Activated CD8-positive, alpha-beta memory T cell treated with anti-CD3 and anti-CD28 coated beads, Interleukin-2, amount 50 U/mL, for 4 hours (primary cell): ENCODE measurements around the gene AEBP2.
"Not testable (repeated sequence)": the region's sequence is repeated elsewhere in the genome, so short reads cannot be mapped to it uniquely, and the experiment has no call there.

Source experiments
- DNase-seq: peaks from one replicate; pipeline ENCODE4 v3.0.0-alpha.2; 2020

AEBP2 gene

DNA sequence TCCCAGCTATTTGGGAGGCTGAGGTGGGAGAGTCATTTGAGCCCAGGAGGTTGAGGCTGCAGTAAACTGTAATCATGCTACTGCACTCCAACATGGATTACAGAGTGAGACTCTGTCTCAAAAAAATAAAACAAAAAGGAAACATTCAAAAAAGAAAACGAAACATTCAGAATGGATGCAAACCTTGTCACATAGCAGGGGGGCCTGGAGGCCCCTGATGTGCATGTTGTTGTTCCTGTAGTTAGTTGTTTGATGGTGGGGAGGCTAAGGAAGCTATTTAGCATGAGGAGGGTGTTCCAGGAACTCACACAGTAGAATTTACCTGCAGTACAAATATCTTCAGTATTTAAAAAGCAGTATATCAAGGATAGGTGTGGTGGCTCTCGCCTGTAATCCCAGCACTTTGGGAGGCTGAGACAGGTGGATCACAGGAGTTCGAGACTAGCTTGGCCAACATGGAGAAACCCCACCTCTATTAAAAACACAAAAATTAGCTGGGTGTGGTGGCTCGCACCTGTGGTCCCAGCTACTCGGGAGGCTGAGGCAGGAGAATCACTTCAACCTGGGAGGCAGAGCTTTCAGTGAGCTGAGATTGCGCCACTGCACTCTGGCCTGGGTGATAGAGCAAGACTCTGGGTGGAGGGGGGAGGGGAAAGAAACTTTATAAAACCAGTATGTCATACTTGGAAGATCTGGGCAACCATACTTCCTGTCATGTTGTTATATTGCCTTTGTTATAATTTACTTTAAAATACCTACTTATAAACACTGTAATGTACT, 17.6 kb upstream of the AEBP2 start:
- DNase-seq: no peak

DNA sequence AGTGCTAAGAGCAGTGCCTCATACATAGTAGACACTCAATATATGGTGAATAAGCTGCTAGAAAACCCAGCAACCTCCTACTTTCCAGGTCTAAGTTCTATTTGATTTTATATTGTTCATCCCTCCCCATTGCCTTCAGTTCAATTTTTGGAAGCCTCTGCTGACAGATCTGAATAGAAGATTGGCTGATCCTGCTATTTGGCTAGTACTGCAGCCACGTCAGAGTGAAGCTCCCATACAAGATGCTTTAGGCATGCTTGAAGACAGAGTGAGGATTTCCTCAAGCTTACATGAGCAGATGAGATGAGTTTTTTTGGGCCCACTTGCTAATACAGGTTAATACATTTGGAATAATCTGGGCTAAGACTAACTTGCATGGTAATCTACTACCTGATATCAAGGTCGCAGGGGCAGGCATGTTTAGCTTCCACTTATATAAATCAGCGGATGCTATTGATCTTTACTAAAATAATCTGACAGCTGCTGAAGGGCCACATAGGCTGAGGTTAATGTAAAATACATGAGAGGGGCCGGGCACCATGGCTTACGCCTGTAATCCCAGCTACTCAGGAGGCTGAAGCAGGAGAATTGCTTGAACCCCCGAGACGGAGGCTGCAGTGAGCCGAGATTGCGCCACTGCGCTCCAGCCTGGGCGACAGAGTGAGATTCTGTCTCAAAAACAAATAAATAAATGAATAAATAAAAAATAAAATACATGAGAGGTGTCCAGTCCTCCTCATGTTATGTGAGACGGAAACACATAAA, 15.9 kb upstream of the AEBP2 start:
- DNase-seq: no peak

DNA sequence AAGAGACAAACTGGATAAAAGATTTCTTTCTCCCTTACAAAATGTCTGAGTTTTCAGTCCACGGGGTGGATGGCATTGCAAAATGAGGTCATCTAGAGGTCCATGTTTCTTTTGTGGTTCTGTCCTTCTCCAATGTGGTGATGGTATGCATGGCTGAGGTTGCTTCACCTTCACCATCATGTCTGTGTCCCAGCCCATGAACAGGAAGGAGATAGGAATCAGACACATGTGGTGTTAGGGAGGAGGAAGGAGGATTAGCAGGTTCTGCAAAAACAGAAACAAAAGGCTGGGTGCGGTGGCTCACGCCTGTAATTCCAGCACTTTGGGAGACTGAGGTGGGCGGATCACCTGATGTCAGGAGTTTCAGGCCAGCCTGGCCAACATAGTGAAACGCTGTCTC, 11.0 kb upstream of the AEBP2 start:
- DNase-seq: no peak

DNA sequence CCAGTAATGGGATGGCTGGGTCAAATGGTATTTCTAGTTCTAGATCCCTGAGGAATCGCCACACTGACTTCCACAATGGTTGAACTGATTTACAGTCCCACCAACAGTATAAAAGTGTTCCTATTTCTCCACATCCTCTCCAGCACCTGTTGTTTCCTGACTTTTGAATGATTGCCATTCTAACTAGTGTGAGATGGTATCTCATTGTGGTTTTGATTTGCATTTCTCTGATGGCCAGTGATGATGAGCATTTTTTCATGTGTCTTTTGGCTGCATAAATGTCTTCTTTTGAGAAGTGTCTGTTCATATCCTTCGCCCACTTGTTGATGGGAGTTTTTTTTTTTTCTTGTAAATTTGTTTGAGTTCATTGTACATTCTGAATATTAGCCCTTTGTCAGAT, 9.8 kb upstream of the AEBP2 start:
- not testable (repeated sequence) for DNase-seq

DNA sequence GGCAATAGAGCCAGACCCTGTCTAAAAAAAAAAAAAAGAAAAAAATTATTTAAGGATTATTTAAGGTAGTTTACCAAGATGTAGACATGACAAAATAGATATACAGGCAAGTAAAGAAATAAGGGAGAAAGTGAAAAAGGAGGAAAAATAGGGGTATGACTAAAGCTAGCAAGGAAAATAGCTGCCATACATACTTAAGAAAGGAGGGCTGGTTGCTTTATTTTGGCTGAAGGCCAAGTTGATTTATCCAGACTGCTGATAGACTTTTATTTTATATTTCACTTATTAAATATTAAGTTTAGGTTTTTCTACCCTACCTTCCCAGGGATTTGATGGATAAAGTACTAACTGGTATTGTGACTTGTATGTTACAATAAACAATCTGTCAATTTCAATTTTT, 8.3 kb upstream of the AEBP2 start:
- no peak for DNase-seq

DNA sequence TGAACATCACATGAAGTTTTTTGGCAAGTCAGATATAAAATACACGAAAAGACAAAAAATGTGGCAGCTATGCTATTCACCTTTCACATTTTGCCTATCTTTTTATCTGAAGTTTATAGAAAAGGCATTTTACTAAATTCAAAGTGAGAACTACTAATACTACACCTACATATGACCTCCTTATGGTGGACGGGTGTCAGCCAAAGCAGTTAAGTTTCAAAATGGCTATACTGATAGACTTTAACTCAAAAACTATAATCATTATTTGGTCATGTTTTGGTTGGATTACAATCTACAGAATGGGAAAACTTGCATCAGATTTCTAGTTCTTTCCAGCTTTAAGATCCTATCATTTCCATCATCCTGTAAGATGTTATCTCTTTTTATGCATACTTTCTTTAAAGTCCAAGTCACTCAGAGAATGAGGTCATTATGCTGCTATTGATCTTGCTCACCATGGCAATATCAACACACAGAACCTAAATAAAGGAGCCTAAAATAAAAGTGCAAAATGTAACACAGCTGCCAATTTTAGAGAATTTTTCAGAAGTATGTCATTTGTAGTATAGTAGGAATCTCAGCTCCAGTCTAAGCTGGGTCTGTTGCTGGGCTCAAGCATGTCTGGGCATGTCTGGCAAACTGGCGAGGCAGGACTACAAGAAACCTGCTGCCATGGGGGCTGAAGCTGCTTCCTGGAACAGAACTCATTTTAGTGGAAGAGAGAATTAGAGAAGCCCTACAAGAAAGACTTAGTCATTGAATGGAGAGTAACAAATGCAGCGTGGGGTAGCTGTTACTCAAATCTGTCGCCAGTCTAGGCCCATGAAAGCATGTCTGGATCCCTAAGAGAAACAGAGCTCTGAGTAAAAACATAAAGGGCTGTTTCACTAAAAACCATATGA, 7.6 kb upstream of the AEBP2 start:
- DNase-seq: no peak

DNA sequence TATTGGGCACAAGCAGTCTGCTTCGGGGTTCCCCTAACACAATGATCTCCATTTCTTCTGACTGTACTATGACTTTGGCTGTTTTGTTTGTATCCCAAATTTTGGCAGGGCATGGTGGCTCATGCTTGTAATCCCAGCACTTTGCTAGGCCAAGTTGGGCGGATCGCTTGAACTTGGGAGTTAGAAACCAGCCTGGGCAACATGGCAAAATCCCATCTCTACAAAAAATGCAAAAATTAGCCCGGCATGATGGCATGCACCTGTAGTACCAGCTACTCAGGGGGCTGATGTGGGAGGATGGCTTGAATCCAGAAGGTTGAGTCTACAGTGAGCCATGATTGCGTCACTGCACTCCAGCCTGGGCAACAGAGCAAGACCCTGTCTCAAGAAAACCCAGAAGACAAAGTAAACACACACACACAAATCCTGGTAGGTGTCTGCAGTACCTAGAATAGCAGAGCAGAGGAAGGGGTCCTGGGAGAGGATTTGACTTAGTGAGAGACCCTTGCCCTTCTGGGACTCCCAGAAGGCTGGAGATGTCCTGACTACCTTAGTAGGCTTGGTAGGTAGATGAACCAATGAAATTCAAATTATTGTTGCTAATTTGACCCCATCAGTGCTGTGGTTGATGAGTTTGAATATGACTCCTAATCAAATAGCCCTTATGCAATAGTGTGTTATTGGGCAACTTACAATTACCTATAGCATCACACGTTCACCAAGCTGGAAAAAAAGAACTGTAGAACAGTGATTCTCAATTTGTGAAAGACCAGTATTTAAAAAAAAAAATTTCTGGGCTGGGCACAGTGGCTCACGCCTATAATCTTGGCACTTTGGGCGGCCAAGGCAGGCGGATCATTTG, 6.8 kb upstream of the AEBP2 start:
- DNase-seq: no peak

DNA sequence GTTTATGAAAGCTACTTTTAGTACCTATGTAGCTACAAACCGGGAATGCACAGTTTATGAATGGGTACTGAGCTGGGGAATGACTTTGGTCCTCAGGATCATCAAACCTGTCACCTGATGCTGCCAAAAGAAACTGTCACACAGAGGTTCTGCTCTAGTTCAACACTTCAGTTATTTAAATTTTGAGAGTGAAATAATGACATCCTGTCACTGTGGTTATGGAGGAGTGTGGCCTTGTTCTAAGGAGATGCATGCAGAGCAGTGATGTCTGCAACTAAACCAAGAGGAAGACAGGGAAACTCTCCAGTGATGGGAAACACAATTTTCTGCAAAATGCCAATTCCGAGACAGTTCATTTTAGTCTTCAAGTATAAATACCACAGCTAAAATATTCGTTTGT, 4.8 kb upstream of the AEBP2 start:
- DNase-seq: no peak

DNA sequence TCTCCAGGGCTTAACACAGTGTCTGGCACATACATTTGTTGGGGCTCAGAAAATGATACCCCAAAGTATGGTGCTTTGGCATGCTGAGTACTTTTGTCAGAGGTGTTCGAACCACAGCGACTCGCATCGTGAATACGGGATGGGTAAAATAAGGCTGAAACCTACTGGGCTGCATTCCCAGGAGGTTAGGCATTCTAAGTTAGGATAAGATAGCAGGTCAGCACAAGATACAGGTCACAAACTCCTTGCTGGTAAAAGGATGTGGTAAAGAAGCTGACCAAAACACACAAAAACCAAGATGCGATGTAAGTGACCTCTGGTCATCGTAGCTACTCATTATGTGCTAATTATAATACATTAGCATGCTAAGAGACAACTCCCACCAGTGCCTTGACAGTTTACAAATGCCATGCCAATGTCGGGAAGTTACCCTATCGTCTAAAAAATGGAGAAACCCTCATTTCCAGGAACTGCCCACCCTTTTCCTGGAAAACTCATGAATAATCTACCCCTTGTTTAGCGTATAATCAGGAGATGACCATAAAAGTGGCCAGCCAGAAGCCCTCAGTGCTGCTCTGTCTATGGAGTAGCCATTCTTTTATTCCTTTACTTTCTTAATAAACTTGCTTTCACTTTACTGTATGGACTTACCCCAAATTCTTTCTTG, 3.3 kb upstream of the AEBP2 start:
- no peak for DNase-seq

DNA sequence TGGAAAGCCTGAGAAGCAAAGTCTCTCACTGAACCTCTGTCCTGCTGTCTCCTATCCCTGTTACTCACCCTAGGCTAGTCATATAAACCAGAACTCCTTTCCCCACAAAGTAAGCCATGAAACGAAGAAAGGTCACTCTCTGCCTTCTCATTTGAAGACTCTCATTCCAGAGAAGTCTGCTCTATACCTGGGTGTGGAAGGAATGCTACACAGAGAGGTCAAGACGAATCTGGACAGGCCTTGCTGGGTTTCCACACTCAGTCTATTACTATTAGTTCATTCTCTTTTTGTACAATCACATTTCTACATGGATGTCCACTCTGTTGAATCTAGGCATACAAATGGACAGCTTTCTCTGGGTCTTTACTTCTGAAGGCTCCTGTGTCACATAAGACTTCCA, 2.4 kb upstream of the AEBP2 start:
- no peak for DNase-seq

DNA sequence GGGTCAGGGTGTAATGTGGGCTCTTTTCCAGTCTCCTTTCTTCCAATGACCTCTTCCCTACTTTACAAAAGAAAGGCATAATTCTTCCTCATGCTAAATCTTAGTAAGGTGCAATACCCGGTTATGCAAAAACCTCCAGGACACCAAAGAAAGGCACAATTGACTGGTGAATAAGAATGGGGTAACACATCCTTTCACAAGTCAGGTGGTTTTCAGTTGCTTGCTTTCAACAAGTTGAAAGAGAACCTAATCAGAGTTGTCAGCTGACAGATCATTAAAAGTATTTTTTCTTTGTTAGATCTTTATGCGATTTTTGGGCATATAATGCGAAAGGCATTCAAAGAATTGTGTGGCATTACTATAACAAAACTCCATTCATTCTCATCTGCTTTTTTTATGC, 1.3 kb upstream of the AEBP2 start:
- no peak for DNase-seq

DNA sequence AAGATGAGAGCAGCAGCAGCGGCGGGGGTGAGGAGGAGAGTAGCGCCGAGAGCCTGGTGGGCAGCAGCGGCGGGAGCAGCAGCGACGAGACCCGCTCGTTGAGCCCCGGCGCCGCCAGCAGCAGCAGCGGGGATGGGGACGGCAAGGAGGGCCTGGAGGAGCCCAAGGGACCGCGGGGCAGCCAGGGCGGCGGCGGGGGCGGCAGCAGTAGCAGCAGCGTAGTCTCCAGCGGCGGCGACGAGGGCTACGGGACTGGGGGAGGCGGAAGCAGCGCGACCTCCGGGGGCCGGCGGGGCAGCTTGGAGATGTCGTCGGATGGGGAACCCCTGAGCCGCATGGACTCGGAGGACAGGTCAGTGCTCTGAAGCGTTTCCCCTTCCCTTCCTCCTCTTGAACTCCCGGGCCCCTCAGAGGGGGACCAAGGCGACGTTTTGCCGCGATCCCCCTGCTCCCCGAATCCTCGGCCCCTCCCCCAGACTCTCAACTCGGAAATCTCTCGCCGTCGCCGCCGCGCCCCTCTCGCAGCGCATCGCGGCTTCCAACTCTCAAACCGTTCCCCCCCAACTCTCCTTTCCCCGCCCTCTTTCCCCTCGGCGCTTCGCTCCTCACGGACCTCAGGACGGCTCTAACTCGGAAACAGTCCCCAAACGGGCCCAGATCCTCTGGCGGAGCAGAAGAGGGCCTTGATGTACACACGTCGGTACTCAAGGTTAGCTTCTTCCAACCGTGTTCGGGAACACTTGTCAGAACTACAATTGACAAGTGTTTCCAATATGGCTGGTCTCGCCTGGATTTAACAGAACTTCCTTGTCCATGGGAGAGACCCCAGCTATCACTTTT, 947 bp downstream of the AEBP2 start:
- DNase-seq: peak; percentile 66

DNA sequence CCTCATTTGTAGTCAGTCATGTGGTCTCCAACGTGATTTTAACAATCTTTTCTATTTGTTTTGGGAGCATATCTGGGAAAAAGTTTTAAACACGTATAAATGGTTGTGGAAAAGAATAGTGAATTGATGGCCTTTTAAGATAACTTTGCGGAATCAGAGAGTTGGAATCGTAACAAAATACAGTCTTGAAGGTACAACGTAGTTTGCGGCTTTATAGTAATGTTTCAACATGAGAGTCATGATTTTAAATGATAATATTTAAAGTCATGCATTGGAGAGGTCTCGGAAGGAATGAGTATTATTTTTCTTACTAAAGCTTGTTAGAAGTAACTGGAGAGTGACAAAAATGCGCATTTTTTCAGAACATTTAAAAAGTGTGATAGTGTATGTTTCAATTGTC, 1.6 kb downstream of the AEBP2 start:
- no peak for DNase-seq

DNA sequence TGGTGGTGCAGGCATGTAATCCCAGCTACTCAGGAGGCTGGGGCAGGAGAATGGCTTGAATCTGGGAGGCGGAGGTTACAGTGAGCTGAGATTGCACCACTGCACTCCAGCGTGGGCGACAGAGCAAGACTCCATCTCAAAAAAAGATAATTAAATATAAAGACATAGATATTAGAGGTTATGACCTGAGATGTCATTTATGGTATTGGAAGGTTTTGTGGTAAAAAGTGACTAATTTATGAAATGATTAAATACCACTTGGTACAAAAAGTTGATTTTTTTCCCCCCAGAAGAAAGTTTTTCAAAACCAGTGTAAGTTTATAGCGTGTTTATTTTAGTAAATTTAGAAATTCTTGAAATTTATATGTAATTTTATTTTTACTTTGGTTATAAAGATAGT, 4.3 kb downstream of the AEBP2 start:
- no peak for DNase-seq

DNA sequence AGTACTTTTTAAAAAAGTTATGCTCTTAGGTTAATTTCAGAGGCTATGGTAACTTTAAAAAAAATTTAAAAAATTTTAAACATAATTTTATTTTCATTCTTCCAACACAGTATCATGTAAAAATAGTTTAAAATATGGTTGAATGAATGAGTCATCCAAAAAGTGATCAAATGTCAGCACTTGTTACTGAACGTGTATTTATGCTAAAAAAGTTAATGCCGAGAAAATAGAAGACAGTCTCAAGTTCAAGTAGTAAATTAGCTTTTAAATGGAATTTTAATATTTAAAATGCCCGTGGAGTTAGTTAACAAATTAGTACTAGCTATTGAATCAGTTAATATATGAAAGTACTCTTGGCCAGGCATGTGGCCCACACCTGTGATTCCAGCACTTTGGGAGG, 4.8 kb downstream of the AEBP2 start:
- no peak for DNase-seq

DNA sequence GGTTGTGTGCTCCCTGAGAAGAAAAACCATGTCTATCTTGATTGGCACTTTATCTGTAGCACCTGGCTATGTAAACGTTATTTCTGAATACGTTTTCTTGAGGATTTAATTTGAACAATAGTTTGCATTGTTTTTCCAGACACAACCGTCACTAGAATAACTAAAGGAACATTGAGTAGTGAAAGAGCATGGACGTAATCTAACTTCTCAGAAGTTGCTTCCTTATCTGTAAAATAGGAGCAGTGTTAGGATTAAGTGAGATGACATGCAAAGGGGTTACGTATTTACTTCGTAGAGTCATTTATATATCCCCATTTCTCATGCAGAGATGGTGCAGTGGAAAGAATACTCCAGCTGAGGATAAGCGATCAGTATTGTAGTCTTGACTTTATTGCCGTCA, 8.1 kb downstream of the AEBP2 start:
- no peak for DNase-seq

DNA sequence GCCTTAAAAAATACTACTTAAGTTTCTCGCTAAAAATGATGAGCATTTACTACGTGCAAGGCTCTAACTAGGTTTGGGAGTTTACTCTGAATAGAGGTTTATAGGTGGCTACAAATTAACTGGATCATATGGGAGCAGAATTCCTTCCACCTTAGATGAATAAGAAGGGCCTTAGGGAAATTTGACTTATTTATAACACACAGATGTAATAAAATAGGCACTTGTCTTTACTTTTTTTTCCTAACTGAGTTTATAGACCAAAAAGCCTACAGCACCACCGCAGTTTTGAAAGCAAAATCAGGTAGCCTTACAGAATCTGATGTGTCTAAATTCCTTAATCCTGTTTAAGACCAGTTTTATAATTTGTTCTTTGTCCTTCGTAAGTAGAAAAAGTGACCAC, 10.5 kb downstream of the AEBP2 start:
- DNase-seq: no peak

DNA sequence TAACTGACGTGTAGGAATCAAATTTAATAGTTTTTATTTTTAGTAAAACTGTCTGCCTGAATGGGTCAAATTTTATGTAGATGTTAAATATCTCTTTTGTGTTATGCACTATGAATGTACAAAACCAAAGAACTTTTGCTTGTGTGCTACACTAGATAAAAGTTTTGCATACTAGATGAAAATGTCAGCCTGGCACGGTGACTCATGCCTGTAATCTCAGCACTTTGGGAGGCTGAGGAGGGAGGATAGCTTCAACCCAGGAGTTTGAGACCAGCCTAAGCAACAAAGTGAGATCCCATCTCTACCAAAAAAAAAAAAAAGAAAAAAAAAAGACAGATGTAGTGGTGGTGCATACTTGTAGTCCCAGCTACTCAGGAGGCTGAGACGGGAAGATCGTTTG, 11.1 kb downstream of the AEBP2 start:
- DNase-seq: peak; percentile 28

DNA sequence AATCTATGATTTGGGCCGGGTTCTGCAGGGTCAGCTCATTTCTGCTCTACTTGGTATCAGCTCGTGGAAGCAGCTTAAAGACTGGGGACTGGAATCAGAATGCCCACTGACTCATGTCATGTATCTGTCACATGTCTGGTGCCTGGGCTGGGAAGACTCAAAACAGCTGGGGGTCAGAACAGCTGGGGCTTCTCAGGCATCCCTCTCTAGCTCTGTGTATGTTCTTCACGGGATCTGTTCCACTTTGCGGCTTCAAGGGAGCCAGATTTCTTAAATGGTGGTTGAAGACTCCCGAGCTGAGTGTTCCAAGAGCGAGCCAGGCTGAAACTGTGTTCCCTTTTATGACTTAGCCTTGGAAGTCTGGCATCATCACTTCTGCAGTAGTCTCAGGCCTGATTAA, 11.9 kb downstream of the AEBP2 start:
- DNase-seq: no peak

DNA sequence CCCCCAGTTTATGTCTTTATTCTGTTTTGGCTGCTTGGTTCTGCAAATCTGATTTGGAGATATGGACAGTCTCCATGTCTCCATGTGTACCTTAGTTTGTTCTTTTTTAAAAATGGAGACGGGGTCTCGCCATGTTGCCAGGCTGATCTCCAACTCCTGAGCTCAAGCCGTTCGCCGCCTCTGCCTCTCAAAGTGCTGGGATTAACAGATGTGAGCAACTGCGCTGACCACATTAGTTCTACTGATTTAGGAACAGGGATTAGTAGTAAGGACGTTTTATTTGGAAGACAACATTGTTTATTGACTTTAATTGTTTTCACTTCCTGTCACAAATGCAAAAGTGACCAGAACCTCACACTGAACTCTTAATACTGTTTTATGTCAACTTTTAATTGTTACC, 14.7 kb downstream of the AEBP2 start:
- no peak for DNase-seq

DNA sequence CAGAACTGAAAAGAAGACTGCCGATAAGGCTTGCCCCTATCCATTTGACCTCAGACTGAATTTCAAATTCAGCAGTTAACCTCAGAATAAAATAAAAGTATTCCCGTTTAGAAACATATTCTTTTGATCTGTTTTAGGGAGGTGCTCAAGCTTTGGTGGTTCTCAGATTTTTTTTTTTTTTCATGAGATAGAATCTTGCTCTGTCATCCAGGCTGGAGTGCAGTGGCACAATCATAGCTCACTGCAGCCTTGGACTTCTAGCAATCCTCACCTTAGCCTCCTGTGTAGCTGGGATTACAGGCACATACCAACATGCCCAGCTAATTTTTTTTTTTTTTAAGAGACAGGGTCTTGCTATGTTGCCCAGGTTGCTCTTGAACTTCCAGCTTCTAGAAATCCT, 15.5 kb downstream of the AEBP2 start:
- no peak for DNase-seq
